NCI-H2107 treated with DMSO at 0.1 percent for 48 hours (cell line): Measurements from ENCODE around the gene TLE3.

Experiments used
- DNase-seq: peaks from one replicate; lab custom pipeline; 2025; ENCODE audit not compliant: unreplicated experiment; lab: John Stamatoyannopoulos, UW

Gene TLE3

DNA sequence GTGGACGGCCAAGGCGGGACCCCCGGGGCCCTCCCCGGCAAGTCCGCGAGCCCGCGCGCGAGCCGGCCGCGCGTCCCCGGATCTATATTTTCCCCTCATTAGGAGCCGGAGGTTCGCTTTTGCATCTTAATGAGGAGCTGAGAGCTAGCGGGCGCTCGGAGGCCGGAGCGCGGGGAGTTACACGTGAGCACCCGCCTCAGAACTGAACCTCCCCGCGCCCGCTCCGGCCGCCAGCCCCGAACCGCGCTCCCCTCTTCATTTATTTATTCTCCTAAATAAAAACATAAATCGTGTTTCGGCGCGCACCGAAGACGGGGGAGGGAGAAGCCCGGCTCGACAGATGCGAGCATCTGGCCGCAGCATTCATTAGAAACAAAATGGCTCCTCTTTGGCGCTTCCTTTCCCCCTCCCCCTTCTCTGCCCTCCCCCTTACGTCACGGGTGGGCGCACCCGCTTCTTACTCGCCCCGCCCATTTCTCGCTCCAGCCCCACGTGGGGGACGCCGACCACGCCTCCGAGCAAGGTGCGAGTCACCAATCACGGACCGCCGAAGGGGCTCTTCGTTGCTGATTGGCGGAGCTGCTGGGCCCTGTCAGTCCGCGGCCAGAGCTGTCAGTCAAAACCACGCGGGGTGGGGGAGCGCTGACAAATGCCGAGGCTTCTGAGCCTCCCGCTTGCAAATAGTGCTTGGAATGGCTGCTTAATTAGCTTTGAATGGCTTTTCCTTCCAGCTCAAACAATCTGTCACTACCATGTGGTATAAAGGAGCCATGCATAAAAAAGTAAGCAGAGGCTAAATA lies 1.6 kb upstream of the TLE3 start:
- DNase-seq, result peak; percentile 94

DNA sequence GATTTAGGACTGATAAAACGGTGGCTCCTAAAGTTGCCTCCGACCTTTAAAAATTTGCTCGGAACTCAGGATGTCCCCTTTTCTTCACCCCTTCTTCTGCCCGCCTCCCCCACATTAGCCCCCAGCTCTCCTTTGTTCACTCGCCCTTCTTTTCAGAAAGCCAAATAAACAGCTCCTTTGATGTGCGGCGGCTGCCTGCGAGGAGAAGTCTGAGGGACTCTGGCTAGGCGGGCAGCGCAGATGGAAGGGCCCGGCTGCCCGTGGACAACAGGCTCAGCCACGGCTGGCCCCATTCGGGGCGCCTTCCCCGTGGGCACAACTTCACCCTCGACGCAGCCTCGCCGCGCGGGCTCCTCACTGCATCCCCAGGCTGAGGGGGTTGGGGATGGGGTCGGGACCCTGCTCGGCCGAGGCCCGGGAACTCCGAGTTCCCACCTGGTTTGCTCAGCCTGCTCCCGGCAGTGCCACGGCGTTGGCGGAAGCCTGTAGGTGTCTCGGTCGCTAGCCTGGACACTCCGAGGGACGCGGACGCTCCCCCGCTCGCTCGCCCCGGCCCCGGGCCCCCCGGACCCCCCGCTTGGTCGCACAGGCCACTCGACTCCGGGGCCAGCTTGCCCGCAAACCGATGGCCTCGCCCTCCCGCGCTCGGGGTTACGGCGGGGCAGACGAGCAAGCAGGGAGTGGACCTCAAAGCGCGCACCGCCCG lies 897 bp upstream of the TLE3 start:
- DNase-seq, result no peak

DNA sequence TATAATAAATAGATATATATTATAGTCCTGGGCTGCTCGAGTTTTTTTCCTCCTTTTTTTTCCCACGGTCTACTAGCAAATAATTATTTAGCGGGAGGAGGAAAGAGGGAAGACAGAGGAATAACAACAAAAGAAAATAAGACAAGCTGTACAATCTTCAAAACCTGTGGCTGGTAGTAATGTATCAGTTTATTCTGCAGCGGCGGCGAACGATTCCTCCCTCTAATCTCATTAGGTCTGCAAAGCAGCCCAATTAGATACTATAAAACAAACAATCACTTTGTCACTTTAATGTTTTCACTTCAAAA lies 390 bp upstream of the TLE3 start:
- DNase-seq, result no peak

DNA sequence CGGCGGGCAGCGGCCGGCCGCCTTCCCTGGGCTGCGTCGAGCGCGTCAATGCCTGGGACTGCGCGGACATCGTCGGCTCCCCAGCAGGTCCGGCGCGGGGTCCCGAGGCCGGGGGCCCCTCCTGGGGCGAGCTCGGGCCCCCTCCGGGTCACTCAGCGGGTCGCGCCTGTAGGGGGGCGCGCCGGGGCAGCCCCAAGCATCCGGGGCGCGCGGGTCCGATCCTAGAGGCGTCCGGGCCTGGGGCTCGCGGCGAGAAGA lies 725 bp downstream of the TLE3 start:
- no peak for DNase-seq

DNA sequence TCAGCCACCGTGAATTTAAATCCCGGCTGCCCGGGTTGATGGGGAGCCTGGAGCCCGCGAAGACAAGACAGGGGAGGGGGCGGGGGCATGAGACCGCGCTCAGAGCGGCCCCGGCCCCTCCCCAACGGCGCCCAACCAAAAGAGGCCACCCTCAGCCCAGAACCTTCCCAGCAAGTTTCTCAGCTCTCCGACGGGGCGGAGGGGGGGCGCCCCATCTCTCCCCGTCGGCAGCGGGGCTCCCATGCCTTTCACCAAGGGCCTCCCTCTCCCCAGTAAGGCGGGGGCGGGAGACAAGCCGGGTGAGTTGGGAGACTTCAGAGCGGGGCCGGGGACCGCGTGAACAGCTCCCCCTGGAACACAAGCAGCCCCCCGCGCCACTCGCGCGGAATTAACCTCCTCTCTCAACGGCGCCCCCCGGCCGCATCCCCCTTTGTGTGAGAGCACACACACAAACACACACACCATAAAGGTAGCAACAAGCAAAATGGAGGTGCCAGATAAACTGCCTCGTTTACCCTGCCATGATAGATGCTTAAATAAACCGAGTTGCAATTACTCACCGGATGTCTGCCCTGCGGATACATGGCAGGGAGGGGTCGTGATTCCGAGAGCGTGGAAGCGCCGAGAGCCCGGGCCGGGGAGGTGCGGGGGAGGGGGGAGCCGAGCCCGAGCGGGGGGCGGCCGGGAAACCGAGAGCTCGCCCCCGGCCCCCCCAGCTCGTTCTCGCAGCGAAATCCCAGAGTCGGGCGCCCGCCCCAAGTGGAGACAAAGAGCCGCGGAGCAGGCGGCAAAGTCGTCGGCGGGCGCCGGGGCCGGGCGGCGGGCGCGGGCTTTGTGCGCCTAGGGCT lies 1.3 kb downstream of the TLE3 start:
- peak; percentile 26 for DNase-seq

DNA sequence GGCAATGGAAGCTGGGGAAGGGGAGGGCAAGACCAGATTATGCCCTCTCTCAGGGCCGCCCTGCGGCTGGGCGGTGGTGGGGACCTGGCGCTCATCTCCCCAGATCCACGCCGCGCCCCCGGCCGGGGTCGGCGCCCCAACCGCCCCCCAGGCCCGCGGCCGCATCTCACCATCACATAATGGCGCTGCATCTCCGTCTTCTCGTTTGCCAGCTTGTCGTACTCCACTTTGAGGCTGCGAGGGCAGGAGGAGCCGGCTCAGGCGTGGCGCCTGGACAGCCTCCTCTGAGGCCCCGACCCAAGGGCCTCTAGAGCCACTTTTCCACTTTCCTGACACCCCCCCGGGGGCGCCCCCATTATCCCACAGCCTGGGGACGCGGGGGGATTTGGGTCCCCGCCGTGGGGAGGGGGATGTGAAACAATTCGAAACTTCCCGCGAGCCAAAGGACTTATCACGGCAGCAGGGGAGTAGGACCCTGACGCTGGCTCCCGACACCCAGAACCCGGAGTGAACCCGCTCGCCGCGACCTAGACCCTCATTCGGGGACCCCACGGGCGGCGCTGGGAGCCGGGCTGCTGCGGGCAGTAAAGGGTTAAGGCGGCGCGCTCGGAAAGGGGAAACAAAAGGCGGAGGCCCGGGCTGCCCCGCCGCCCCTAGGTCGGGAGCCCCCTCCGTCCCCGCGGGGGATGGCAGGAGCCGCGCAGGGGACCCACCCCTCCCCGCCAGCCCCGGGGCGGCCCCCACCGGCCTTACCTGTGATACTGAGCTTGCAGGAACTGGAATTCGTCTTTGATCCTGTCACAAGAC lies 2.1 kb downstream of the TLE3 start:
- DNase-seq, result no peak

DNA sequence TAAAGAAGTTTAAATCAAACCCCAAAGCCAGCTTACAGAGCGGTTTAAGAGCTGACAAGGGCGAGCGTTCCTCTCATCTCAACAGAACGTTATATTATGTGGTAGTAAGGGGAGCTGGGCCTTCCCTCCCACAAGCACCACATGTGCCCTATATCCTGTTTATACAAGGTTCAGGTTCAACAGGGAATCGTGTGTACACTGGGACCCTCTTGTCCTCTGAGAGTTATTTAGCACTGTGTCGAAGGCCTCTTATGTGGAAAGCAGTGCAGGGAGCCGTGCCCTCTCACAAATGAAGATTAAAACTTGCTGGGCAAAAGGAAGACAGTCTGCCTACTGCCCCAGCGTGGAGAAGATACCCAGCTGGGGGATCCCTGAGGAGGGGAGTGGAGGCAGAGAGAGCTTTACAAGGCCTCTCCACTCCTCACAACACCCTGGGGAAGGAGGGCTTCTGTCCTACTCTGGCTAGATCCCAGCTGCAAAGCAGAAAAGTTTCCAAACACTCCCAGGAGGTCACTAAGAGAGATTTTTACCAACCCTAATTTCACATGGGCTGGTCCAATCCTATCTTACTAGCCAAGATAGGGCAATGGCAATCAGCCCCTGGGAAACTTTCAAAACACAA lies 2.9 kb downstream of the TLE3 start:
- peak; percentile 3 for DNase-seq

DNA sequence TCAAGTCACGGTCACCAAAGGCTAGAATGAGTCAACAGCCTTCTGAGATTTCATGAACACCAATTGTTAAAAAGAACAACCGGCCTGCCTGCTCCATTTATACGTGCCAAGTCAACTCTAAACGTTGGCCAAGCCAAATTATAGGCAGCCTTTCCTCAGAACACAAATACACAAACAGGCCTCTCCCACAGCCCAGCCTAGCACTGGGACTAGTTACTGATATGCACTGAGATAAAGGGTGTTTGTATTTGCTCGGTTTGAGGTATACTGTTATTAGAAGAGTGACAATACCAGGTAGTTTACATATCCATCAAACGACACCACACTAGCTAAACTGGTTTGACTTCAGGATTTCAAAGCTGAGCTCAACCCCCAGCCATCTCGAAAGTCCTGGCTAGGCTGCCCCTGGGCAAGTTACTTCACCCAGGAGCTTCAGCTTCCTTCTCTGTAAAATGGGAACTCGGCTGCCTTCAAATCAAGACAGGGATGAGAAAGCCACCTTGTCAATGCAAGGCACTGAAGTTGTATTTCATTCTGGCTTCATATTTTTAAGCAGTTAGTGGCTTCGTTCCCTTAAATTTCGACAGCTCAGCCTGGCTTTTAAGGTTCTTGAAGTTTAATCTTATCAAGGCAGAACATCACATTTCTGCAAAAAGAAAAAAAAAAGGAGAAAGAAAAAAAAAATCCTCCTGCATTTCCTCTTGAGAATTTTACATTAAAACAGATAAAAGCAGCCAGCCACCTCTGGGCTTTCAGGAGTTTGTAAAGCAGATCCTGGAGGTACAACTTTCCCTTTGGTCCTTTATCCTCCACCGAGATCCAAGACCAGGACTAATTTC lies 4.0 kb downstream of the TLE3 start:
- DNase-seq, result no peak

DNA sequence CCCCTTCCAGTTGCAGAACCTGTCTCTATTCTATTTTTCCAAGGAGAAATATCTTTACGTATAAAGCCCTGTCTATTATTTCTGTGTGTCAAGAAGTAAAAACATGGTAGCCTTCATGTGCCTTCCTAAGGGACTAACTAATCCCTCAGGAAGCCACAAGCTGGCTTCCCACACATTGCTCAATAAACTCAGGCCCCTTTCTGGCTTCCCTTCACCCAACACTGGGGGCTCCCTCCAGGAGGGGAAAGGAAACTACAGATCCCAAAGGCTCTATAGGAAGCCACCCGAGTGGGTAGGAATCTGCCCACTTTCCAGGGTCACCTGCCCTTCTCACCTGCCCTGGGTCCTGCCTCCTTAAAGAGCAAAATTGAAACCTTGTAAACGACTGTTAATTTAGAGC lies 4.6 kb downstream of the TLE3 start:
- DNase-seq, result no peak

DNA sequence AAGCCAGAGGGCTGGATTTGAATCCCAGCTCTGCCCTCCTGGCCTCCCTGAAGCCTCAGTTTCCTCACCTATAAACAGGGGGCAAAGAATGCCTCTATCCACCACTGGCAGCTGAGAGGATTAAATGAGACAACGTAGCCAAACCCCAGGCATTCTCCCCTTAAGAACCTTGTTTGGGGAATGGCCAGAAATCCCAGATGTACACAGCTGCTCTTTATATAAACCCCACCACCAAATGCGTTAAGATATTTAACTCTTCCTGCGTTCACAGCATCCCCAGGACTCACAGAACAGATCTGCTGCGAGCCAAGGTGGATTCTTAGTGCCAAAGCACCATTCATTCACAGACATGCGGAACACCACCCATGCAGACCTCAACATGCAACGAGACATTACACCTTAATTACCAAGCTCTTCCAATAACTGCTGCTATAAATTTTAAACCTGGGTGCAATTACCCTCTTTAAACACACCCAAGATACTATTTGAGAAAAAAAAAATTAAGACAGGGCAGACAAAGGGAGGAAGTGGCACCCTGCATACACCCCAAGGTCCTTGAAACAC lies 5.2 kb downstream of the TLE3 start:
- no peak for DNase-seq

DNA sequence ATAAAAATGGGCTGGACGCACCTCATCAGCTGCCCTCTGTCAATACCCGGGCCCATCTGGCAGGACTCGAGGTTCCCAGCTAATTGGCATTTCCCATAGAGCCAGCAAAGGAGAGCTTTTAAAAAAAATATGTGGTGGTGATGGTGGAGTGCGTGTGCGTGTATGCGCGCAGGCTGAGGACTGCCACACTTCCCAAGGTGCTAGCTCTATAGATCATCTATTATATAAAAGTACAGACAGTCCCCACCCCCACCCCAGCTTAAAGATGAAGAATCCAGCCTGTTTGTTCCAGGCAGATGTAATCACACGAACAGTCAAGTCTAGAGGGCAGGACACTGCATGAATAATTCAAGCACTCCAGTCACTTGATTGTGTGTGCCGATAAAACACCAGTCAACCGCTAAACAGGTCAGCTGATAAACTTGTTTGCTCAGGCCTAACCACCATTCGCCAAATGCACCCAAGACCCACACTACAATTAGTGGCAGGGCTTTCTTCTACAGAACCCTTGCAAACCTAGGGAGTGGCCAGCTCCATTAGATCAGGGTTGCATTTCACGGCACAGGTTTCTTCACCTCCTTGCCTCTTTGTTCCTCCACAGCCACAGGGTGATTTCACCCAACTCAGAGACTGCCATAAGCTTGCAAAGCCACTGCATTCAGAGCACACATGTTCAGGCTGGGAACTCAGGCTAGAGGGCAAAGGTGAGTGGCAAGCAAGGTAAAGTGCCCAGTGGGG lies 5.8 kb downstream of the TLE3 start:
- DNase-seq, result peak; percentile 55

DNA sequence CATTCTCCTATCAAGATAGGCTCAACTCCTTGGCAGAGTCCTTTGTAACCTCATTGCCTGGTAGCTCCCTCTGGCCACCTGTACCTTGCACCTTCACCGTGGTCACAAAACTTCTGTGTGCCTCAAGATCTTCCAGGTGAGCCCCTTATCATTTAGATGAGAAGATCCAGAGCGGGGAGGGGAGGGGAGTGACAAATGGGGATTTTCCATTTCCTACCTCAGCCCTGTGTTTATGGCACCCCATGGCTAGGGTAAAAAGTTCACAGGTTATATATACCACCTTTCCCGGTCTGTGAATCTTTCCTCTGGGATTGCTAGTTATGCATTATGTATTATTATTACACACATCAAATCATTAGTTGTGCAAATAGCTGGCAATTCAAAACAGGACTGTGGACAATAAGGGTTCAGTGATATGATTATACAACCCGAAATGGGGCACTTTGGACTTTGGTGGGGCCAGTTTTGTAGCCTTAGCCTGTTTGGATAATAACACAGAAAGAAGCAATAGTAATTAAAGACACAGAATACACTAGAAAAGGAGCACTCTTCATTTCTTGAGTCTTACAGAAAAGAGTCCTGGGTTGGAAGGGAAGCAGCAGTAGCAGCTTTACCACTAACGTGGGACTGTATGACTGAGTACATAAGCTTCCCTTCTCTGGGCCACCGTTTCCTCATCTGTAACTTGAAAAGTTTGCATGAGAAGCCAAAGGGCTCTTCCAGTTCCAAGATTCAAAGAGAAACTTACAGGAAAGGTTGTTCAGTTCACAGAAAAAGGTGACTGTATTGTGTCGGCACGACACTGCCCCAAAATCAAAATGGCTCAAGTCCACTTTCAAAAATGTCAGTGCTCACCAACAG lies 7.1 kb downstream of the TLE3 start:
- no peak for DNase-seq

DNA sequence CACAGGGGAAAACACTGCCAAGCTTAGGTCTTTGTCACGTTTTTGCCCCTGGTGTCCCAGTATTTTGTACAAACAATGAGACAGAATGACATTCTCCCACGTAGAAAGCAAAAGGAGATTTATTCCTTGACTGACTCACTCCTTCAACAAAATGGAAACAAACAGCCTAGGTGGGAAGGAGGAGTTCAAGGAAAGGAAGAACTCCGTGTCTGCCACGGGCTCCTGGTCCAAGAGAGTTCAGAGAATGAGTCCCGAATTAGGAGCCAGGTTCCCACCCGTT lies 8.1 kb downstream of the TLE3 start:
- no peak for DNase-seq

DNA sequence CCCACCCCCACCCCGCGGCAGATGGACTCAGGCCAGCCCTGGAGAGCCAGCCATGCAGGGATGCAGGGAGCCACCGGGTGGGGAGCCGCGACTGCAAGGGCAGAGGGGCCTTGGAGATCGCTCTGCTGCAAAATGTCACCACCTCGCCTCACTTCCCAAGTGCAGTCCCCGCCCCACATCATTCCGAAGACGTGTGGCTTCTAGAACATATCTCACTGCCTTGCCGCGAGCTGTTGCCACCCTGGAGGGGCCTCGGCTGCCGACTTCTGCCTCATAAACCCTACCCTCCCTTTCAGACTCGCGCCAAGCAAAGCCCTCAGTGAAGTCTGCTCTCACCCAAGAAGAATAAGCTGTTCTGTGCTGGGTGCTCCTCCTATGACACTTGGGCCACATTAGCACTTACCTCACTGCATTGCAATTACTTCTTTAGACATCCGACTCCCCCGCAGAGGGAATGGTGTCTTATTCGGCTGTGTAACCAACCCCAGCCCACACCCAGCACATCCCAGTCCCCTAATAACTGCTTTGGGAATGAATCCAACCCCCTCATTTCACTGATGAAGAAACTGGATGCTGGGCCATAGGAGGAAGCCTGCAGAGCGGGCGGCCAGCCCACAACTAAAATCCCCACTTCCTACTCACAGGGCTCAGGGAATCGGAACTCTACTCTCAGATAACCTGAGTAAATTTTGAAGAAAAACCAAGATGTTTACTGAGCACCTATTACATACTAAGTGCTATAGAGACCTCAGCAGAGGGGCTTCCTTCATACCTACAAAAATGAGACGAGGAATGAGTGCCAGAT lies 8.6 kb downstream of the TLE3 start:
- peak; percentile 40 for DNase-seq

DNA sequence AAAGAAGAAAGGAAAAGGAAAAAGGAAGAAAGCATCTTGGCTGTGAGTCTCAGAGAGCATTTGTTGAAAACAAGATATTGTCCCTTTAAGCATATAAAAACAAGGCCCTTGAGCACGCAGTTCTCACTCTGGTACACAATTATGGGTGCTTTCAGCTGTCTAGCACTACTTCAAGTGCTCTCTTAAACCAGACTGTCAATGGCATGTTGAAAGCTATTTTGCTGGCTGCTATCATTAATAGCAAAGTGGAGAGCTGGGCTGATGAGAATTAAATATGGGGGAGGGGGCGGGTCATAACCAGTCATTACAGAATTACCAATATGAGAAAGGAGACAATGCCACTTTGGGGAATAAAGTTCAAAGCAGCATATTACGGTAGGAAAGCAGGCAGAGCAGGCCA lies 9.3 kb downstream of the TLE3 start:
- peak; percentile 68 for DNase-seq

DNA sequence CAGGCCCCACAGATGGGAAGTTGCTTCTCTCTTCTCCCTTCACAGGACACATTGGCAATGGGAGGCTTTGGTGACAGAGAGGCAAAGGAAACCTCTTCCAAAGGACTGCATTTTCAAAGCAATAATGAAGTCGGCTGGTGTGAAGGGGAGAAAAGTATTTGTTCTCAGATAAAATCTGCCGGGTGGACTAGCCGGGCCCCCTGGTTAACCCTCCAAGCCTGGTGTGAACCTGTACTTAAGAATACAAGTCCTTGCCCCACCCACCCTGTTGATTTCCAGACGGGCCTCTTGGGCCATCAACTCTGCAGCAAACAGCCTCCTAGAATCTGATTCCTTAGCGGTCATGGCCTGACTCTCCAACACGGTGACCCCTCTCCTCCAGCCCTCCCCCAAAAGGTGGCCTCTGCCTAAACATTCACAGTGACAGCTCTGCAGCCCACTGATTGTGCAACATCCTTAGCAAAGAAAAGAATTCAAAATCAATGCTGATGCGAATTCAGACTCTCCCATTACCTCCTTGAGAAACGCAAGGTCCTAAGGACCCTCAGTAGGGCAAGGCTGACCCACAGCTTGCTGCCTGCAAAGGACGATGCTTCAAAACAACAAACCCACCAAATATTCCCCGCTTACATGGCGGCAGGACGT lies 9.9 kb downstream of the TLE3 start:
- no peak for DNase-seq

DNA sequence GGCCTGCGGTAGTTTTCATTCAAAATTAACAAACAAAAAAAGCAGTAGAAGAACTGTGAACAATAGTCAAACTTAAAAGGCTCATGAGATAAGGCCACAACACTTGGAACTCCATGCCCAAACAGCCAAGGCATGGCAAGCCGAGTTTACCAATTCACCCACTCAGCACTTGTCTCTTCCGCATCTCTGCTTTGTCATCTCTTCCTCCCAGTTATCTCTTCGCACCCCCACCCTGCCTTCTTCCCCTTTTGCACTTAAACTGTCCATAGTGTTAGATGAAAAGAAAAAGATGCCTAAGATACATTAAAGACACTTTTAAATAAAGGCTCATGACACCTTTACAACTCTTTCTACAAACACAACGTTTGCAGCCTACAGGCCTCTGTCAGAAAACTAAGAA lies 11.1 kb downstream of the TLE3 start:
- no peak for DNase-seq
